ENCODE results near the gene PRR19.

- TF ChIP-seq CTCF (IDR thresholded peaks at IDR 0.05) (peak in 1 of 6 experiments; percentile 8), POLR2A (IDR thresholded peaks at IDR 0.05) (peak in 1 of 2 donors; percentile 19)
Measured at GRCh38 chr19:42284066-42284501, 17.8 kb upstream of the PRR19 start.
